DND-41 (cell line): ENCODE results near the gene KLK6.

ENCODE experiments used
- CTCF ChIP-seq: IDR thresholded peaks from 2 replicates; pipeline ENCODE4 v1.5.1; 2012; ENCODE audit warnings: borderline replicate concordance, low read length, moderate library complexity, mild to moderate bottlenecking; ENCODE audit not compliant: poor library complexity, severe bottlenecking; ENCODE audit errors: extremely low read depth
- EZH2 ChIP-seq: IDR thresholded peaks from 3 replicates; pipeline ENCODE4 v1.6.1; 2012; ENCODE audit warnings: borderline replicate concordance, low read depth, mild to moderate bottlenecking, moderate library complexity, low read length, inconsistent platforms; ENCODE audit not compliant: severe bottlenecking

GRCh38 chr19:51009061-51009891, 39.9 kb upstream of the KLK6 start:
- TF ChIP-seq EZH2 (no peak), CTCF (no peak)
